DMS53 treated with DMSO at 0.1 percent for 48 hours (cell line): ENCODE results near the gene JCHAIN.
A peak's percentile ranks its signal among the peaks of the same experiment; 100 is the strongest.
"Not testable (repeated sequence)": the region's sequence is repeated elsewhere in the genome, so short reads cannot be mapped to it uniquely, and the experiment has no call there.

Experiments
- DNase-seq: peaks from one replicate; lab custom pipeline; 2025; ENCODE audit not compliant: unreplicated experiment; lab: John Stamatoyannopoulos, UW

JCHAIN gene

DNA sequence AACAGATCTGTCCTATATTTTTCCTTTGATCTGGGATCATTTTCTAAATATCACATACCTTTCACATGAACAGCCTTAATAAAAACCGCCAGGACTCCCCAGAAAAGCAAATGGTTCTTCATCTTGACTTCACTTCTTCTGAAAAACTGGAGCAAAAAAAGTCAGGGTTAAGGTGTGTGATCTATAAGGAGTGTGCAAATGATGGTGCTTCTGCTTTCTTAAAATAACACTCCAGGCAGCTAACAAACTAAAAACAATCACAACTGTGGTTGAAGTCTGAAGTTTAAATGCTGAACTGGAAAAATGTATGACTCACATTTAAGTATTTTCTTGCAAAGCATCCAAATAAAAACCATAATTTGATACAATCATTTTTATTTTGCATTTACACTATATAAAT lies at the start of gene JCHAIN:
TSS of gene JCHAIN (minus strand) at position 140 of the 400 bp plus-strand sequence. CDS start at position 122, 18 bp downstream.
- DNase-seq, result no peak

DNA sequence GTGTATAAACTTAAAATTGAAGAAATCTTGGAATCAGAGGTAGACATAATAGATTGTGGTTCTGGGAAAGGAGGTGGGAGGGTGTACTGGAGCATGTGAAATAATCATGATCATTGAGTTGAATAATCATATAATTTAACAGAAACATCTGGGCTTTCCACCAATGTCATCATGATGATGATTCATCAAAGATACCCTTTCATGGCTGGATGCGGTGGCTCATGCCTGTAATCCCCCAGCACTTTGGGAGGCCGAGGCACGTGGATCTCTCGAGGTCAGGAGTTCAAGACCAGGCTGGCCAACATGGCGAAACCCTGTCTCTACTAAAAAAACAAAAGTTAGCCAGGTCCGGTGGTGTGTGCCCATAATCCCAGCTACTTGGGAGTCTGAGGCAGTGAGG lies 48.8 kb upstream of the JCHAIN start:
- DNase-seq, result no peak

DNA sequence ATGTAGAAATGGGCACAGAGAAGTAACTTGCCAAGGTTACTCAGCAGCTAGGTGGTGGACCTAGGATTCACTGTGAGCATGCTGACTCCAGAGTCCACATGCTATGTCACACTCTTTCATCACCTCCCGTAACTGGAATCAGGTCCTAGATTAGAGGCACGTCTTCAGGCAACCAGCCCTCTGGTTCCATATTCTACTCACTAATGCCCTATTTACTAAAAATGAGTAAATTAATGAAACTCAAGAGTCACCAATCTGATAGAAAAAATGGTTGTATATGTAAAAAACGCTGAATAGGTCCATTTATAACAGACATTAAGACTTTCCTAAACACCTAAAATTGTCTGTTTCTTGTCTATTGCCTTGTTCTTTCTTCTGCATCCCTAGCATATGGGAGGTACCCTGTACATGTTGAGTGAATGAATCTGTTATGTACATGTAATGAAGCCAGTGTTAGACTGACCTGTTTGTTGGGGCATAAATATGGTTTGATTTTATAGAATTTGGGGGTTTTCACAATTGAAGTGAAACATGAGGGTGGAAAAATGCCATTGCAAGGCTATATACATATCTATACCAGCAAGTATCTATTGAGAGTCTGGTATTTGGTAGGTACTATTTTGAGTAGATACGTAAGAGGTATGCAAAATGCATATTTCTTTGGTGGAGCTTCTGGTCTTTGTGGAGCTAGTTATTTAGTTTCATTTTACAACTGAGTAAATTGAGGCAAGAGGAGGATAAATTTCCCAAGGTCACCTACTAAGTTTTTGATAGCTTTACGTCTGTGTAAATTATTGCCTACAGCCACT lies 48.0 kb upstream of the JCHAIN start:
- DNase-seq, result no peak

GRCh38 chr4:70713453-70714078 lies 47.3 kb upstream of the JCHAIN start:
- DNase-seq, result no peak

DNA sequence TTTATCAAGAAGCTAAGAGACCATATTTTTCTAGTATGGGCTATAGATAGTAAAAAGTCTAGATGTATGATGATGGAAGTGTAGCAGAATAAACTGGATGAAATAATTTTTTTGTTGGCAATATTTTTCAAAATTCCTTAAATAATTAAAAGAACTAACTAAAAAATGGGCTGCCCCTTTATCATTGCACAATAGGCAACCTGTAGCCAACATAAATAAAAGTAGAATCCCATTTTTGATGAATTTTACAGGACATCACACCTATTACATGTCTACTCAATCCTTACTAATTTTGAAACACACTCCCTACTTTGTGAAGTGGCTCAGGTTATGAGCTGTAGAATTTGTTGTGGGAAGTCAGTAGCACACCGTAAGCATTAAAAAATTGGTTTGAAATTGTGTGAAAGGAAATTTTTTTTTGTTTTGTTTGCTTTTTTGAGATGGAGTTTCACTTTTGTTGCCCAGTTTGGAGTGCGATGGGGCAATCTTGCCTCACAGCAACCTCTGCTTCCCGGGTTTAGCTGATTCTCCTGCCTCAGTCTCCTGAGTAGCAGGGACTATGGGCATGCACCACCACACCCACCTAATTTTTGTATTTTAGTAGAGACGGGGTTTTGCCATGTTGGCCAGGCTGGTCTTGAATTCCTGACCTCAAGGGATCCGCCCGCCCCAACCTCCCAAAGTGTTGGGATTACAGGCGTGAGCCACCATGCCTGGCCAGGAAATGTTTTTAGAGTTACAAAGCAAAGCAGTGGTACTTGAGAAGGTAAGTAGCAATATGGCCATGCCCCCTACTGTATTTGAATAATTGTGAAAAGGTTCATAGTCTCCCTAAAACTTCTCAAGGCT lies 46.5 kb upstream of the JCHAIN start:
- no peak for DNase-seq

GRCh38 chr4:70712150-70712549 lies 45.8 kb upstream of the JCHAIN start:
- DNase-seq, result no peak

DNA sequence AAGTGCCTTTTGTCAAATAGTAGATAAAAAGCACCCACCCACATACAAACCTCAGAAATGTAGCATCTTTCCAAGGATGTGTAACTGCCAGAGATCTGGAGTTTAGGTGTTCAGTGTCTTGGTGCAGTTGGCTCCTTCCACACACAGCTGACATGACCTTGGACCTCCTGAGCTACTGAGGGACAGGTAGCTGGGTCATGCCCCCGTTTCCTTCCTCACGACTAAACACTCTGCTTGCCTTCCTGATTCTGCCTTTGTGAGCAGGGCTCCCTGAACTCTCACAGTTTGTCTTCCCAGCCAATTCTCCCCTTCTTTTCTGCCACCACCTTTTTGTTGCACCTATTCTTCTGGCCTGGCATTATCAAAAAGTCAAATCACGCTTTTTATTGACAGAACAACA lies 45.3 kb upstream of the JCHAIN start:
- DNase-seq, result no peak

DNA sequence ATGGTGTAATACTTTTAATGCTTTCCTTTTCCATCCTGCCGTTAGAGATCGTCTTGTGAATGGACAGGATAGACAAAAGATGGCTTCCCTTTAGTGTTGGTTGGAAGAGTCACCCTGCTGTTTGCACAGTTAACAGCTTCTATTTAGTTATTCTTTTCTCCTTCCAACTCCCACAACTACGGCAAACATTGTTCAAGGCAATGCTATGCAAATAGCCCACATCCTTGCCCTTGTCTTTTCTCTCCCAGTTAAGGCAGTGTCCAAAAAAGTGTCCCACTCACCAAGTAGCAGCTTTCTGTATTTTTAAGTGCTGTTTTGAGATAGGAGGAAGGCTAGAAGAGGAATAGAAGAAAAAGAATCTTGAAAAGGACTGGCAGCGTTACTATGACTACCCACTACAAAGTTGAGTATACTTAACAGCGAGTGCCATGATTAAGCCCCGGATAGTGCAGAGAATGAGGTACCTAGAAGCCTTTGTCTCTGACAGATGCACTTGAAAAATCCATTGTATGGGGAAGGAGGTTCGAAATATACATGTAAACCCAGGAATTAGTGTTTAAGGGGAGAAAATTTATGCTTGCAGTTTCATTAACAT lies 43.4 kb upstream of the JCHAIN start:
- DNase-seq, result no peak

DNA sequence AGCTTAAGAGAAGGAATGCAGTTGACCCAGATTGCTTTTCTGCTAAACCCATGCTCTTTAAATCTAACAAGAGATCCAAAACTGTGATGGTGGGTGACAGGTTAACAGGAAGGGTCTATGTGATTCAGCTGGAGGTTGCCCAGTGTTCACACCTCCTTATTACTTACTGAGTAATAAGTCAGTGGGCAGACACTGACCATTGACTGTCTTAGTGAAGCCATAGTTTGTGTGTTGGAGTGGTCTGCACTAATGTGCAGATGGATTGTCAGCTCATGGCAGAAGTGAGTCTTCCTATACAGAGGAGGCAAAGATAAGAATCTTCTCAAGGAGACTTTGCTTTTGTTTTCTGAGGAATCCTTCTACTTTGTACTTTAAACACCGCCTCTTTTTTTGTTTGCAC lies 40.2 kb upstream of the JCHAIN start:
- no peak for DNase-seq

GRCh38 chr4:70706044-70706461 lies 39.7 kb upstream of the JCHAIN start:
- DNase-seq, result no peak

- peak; percentile 46 for DNase-seq
Measured at GRCh38 chr4:70705183-70706043, 39.1 kb upstream of the JCHAIN start.

GRCh38 chr4:70704931-70705182 lies 38.5 kb upstream of the JCHAIN start:
- no peak for DNase-seq

DNA sequence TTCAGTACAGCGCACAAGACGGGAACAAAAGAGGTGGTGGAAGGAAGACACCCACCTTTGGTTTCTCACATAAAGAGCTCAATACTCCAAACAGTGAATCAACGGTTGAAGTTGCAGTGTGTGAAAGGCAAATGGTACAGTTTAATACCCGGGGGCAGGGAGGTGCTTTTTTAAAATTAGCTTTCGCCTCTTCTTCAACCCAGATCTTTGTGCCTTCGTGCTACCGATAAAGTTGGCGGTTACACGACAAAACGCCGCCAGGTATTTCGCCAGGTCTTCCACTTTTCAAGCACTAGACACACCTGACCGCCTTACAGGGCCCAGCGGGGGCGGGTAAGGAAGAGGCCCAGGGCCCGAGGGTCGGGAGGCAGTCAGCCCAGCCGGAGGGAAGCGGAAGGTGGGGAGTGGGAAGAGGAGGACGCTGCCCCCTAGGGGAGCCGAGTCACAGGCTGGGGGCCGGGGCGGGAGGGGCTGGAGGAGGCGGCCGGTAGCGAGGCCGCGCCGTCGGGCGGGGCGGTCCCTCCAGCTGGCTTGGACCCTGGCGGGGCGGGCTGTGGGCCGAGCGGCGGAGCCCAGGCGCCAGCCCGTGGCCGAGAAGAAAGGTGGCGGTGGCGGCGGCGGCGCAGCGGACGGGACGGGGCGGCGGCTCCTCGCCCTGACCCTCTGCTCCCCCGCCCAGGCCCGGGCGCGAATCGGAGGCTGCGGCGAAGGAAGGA lies 38.1 kb upstream of the JCHAIN start:
- peak; percentile 46 for DNase-seq

DNA sequence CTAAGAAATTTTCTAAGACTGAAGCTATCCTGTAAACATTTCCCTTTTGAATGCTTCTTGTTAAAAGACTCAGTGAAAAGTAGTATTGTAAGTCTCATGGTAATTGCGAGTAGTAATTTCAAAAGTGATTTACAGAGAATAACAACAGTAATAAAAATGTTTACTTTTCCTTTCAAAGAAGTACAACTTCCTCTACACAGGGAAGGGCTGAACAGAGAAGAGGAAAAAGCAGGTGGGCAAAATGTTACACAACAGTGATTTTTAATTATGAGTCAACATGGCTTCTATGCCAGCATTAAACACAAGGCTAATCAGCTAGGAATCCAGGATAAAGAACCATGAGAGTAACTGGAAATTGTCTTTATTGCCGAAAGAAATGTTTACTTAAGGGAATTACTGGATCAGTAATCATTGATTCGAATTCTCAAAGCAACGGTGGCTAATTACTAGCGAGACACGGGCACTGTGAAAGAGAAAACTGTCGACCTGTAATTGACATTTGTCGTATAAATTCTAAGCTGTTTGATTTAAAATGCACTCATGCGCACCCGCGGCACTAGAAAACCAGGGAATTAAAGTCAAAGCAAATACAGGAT lies 37.4 kb upstream of the JCHAIN start:
- no peak for DNase-seq

- DNase-seq, result not testable (repeated sequence)
Measured at GRCh38 chr4:70702592-70702991, 36.3 kb upstream of the JCHAIN start.

DNA sequence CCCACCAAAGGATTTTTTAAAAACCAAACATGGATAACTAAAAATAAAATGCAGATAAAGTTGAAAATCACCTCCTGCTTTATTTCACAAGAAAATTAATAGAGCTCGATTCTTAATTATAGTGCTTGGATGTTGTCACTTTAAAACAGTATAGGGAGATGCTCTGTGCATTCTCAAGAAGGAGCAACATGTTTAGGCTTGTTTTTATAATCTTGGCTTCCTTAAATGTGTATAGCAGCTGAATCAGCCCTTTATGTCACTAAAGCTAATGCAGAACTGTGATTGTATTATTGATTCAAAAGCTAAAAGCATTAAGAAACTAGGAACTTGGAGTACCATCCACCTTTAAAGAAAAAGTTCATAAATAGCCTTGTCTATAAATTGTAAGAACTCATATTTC lies 35.0 kb upstream of the JCHAIN start:
- DNase-seq, result no peak

DNA sequence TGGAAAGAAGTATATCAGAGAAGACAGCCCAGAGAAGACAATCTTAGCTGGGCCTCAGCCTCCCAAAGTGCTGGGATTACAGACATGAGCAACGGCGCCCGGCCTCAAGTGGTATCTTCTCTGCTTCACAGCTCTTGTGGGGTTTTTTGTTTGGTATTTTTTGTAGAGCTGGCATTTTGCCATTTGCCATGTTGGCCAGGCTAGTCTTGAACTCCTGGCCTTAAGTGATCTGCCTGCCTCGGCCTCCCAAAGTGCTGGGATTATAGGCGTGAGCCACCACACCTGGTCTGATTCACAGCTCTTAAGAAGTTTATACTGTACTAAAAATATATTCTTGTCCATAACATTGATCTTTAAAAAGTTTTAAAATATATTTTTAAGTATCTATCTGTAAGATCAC lies 34.4 kb upstream of the JCHAIN start:
- DNase-seq, result no peak

- DNase-seq, result not testable (repeated sequence)
Measured at GRCh38 chr4:70698435-70698834, 32.1 kb upstream of the JCHAIN start.

DNA sequence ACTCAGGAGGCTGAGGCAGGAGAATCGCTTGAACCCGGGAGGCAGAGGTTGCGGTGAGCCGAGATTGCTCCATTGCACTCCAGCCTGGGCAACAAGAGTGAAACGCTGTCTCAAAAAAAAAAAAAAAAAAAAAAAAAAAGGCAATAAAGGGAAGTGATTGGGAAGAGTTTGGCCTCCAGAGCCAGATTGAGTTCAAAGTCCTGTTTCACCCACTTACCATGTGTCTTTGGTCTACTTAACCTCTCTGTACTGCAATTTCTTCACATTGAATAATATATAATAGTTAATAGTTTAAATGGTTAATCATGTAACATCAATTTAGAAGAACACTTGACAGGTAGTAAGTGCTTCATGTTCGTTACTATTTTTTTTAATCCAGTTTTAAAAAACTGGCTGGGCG lies 28.3 kb upstream of the JCHAIN start:
- not testable (repeated sequence) for DNase-seq

DNA sequence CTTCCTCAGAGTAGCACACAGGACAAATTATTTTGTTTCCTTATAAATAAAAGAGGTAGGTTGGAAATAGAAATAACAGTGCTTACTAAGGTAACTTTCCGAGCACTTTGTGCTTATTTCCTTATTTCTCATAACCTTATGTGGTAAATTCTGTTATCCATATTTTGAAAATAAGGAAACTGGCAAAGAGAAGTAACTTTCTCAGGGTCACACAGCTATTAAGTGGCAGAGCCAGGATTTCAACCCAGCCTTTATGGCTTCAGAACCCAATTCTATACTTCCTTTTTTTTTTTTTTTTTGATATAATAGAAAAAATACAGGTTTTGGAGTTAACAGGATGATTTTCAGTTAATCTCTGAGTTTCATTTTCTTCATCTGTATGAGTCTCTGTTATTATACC lies 25.4 kb upstream of the JCHAIN start:
- no peak for DNase-seq
